ENCODE measurements around the gene NPHS1.

DNA sequence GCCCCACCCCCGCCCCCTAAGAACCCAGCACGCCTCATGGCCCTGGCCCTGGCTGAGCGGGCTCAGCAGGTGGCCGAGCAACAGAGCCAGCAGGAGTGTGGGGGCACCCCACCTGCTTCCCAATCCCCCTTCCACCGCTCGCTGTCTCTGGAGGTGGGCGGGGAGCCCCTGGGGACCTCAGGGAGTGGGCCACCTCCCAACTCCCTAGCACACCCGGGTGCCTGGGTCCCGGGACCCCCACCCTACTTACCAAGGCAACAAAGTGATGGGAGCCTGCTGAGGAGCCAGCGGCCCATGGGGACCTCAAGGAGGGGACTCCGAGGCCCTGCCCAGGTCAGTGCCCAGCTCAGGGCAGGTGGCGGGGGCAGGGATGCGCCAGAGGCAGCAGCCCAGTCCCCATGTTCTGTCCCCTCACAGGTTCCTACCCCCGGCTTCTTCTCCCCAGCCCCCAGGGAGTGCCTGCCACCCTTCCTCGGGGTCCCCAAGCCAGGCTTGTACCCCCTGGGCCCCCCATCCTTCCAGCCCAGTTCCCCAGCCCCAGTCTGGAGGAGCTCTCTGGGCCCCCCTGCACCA lies 65.0 kb downstream of the NPHS1 start:
- TF ChIP-seq, protein P1, sequence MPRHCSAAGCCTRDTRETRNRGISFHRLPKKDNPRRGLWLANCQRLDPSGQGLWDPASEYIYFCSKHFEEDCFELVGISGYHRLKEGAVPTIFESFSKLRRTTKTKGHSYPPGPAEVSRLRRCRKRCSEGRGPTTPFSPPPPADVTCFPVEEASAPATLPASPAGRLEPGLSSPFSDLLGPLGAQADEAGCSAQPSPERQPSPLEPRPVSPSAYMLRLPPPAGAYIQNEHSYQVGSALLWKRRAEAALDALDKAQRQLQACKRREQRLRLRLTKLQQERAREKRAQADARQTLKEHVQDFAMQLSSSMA (CRISPR knock-in tag; IDR thresholded peaks at IDR 0.05) = no peak
- TF ChIP-seq, protein P2, sequence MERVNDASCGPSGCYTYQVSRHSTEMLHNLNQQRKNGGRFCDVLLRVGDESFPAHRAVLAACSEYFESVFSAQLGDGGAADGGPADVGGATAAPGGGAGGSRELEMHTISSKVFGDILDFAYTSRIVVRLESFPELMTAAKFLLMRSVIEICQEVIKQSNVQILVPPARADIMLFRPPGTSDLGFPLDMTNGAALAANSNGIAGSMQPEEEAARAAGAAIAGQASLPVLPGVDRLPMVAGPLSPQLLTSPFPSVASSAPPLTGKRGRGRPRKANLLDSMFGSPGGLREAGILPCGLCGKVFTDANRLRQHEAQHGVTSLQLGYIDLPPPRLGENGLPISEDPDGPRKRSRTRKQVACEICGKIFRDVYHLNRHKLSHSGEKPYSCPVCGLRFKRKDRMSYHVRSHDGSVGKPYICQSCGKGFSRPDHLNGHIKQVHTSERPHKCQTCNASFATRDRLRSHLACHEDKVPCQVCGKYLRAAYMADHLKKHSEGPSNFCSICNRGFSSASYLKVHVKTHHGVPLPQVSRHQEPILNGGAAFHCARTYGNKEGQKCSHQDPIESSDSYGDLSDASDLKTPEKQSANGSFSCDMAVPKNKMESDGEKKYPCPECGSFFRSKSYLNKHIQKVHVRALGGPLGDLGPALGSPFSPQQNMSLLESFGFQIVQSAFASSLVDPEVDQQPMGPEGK (CRISPR knock-in tag; IDR thresholded peaks at IDR 0.05; ENCODE audit: borderline replicate concordance) = no peak
- TF ChIP-seq RNF2 (IDR thresholded peaks at IDR 0.05) = no peak
- TF ChIP-seq FOXJ2 (tag; IDR thresholded peaks at IDR 0.05) = no peak
- TF ChIP-seq ARID1B (IDR thresholded peaks at IDR 0.05) = no peak
- TF ChIP-seq FOSL1 (tag; conservative IDR thresholded peaks at IDR 0.05) = no peak
- TF ChIP-seq ZNF143 (CRISPR knock-in tag; IDR thresholded peaks at IDR 0.05) = no peak

Measured in K562 (cell line).